Lower leg skin (tissue), 4 donors: ENCODE data around the gene MIF. TPM values are rescaled to one million over a fixed set of nuclear protein-coding genes. Genes with fewer than 3 reads are reported as not detected.

ENCODE experiments used
- DNase-seq, 2 donors: peaks; one replicate each; pipeline ENCODE4 v3.0.0-alpha.2; 2019; ENCODE audit warnings: low spot score in 2 of 2
- H3K4me3 ChIP-seq: fragments of 200-600 bp; sonication (generic); 2 replicates; pipeline ENCODE4 v1.5.1; 2017; ENCODE audit warnings: mild to moderate bottlenecking, low read depth; ENCODE audit not compliant: poor library complexity, severe bottlenecking
- CTCF ChIP-seq, 3 donors: fragments of 450-650 bp; IDR thresholded peaks; one replicate each; pipeline ENCODE4 v1.5.1; 2016; ENCODE audit warnings: antibody characterized with exemption in 3 of 3, mild to moderate bottlenecking in 3 of 3, moderate library complexity in 2 of 3
- POLR2A ChIP-seq, 2 donors: fragments of 450-650 bp; IDR thresholded peaks; one replicate each; pipeline ENCODE4 v1.6.1; 2016 to 2017; ENCODE audit warnings: antibody characterized with exemption in 2 of 2, mild to moderate bottlenecking in 1 of 2, moderate library complexity in 1 of 2
- WGBS, 2 donors: methylation state at CpG; one replicate each; pipeline ENCODE4 v1.1.5; 2018; 5-methylcytosine and 5-hydroxymethylcytosine counted together
- intact Hi-C: fragments of 100-400 bp; cut with DNase I; formaldehyde crosslinking; loops from one replicate; pipeline ENCODE4 v1.15.0; 2023; ENCODE audit warnings: low total_unique reads
- total RNA-seq, 4 donors: library from RNA; depleted of rRNA; stranded (reverse); fragments of >200 nt; gene quantifications; one replicate each; pipeline ENCODE4 v1.1.0, GENCODE V29; 2016

The MIF gene
- total RNA-seq, 4 donors from 2014 or later = 156 to 362 (median 318) TPM

GRCh38 chr22:23847991-23848864, 46.0 kb upstream of the MIF start:
- intact Hi-C loops = loop anchor here (10.0 kb wide), 1 partner anchor 313 kb away; no protein-coding TSS in a partner anchor
- no peak overlapping the region for H3K4me3 ChIP-seq
- TF ChIP-seq POLR2A (IDR thresholded peaks at IDR 0.05) (no peak), CTCF (IDR thresholded peaks at IDR 0.05) (no peak)
- 80 to 87% methylated on average over 24 of the region's 24 CpGs for WGBS, 2 donors
- DNase-seq = no peak

GRCh38 chr22:23849009-23850006, 44.9 kb upstream of the MIF start:
- intact Hi-C loops = loop anchor here (5.0 to 10.0 kb wide), 2 partner anchors 82 to 315 kb away; partner anchors contain the start of gene CHCHD10
- no peak overlapping the region for H3K4me3 ChIP-seq
- no peak for TF ChIP-seq POLR2A (IDR thresholded peaks at IDR 0.05)
- TF ChIP-seq CTCF (IDR thresholded peaks at IDR 0.05) = peak in 2 of 3 donors; percentile 65 to 68
- WGBS, 2 donors = 18 to 19% methylated on average over 30 to 56 of the region's 62 CpGs
- peak; percentile 61 to 96 for DNase-seq

GRCh38 chr22:23850136-23850611, 44.0 kb upstream of the MIF start:
- 56 to 64% methylated on average over 13 to 16 of the region's 16 CpGs for WGBS, 2 donors
- no peak for TF ChIP-seq POLR2A (IDR thresholded peaks at IDR 0.05)
- no peak for TF ChIP-seq CTCF (IDR thresholded peaks at IDR 0.05)
- intact Hi-C loops = loop anchor here (5.0 kb wide), 1 partner anchor 83 kb away; the partner anchor contains the start of gene CHCHD10
- peak in 1 of 2 donors; percentile 85 for DNase-seq
- no peak overlapping the region for H3K4me3 ChIP-seq

GRCh38 chr22:23856721-23857605, 37.2 kb upstream of the MIF start:
- intact Hi-C loops = no loop called here
- 3 to 8% methylated on average over 45 to 52 of the region's 58 CpGs for WGBS, 2 donors
- TF ChIP-seq POLR2A (IDR thresholded peaks at IDR 0.05) = no peak
- TF ChIP-seq CTCF (IDR thresholded peaks at IDR 0.05) = no peak
- peak overlapping the region; percentile 29 for H3K4me3 ChIP-seq
- DNase-seq = peak in 1 of 2 donors; percentile 87
